ENCODE measurements around the gene CREB5.

DNA sequence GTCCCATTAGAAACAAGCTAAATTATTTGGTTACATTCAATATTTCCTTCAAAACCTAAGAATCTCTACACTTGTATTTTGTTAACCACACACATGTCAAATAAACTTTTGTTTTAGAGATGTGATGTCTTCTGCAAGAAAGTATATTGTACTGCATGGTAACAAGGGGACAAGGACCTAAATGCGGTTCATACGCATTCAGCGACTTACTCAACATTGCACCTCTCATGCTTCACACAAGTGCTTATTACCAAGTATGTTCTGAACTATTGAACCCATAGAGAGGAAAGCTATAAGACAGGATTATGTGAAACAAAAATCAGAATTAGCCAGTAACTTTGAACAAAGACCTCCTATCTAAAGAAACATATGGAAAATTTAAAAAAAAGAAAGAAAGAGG lies 68.3 kb downstream of the CREB5 start:
- TF ChIP-seq MAX (CRISPR knock-in tag; IDR thresholded peaks at IDR 0.05) (no peak), ATF2 (CRISPR knock-in tag; IDR thresholded peaks at IDR 0.05; ENCODE audit: borderline replicate concordance, low read depth) (no peak), JUN (CRISPR knock-in tag; IDR thresholded peaks at IDR 0.05) (no peak), SP1 (CRISPR knock-in tag; conservative IDR thresholded peaks at IDR 0.05) (no peak), TEAD4 (CRISPR knock-in tag; IDR thresholded peaks at IDR 0.05) (no peak), CREM (CRISPR knock-in tag; IDR thresholded peaks at IDR 0.05) (no peak), PRRX2 (CRISPR knock-in tag; IDR thresholded peaks at IDR 0.05) (no peak), ZBTB21 (CRISPR knock-in tag; IDR thresholded peaks at IDR 0.05; ENCODE audit: borderline replicate concordance) (no peak), ESRRA (CRISPR knock-in tag; IDR thresholded peaks at IDR 0.05; ENCODE audit: borderline replicate concordance) (no peak), USF1 (CRISPR knock-in tag; IDR thresholded peaks at IDR 0.05) (no peak)
- TF ChIP-seq, protein P1, sequence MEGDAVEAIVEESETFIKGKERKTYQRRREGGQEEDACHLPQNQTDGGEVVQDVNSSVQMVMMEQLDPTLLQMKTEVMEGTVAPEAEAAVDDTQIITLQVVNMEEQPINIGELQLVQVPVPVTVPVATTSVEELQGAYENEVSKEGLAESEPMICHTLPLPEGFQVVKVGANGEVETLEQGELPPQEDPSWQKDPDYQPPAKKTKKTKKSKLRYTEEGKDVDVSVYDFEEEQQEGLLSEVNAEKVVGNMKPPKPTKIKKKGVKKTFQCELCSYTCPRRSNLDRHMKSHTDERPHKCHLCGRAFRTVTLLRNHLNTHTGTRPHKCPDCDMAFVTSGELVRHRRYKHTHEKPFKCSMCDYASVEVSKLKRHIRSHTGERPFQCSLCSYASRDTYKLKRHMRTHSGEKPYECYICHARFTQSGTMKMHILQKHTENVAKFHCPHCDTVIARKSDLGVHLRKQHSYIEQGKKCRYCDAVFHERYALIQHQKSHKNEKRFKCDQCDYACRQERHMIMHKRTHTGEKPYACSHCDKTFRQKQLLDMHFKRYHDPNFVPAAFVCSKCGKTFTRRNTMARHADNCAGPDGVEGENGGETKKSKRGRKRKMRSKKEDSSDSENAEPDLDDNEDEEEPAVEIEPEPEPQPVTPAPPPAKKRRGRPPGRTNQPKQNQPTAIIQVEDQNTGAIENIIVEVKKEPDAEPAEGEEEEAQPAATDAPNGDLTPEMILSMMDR (IDR thresholded peaks at IDR 0.05), result no peak
- TF ChIP-seq, protein P2, sequence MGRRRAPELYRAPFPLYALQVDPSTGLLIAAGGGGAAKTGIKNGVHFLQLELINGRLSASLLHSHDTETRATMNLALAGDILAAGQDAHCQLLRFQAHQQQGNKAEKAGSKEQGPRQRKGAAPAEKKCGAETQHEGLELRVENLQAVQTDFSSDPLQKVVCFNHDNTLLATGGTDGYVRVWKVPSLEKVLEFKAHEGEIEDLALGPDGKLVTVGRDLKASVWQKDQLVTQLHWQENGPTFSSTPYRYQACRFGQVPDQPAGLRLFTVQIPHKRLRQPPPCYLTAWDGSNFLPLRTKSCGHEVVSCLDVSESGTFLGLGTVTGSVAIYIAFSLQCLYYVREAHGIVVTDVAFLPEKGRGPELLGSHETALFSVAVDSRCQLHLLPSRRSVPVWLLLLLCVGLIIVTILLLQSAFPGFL (CRISPR knock-in tag; IDR thresholded peaks at IDR 0.05; ENCODE audit: borderline replicate concordance), result no peak
